HG03135 (cell line): ENCODE results near the gene SIGLEC9.
A peak's percentile ranks its signal among the peaks of the same experiment; 100 is the strongest.

Source experiments
- ATAC-seq: cut with Tn5 transposase; IDR thresholded peaks from one replicate; pipeline ENCODE4 v1.9.1; 2021; ENCODE audit warnings: mild to moderate bottlenecking, moderate library complexity; ENCODE audit not compliant: unreplicated experiment

Gene SIGLEC9

DNA sequence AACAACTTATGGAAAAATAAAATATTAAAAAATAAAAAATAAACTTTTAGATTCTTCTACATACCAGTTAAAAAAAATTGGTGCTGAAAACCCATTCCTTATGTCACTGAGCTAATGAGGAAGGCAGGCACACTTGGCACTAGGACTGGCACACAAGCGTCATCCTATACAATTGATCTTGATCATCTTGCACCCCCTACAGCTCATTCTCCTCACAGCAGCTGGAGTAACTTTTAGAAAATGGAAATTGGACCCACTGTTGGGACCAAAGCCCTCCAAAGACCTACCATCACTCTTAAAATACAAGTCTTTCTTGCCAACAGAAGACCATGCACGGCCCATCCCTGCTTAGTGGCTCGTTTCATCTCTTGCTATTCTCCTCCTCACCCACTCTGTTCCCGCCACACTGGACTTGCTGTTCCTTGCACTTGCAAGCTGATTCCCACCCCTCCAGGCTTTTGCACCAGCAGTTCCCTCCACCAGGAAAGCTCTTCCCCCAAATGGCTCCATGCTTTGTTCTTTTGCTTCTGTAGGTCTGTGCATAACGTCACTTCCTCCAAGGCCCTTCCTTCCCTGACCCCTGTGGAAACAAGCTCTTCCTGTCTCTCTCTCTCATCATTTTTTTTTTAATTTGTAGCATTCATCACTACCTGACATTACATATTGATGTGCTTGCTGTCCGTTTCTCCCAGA is 28.1 kb upstream of the SIGLEC9 start:
- no peak for ATAC-seq

DNA sequence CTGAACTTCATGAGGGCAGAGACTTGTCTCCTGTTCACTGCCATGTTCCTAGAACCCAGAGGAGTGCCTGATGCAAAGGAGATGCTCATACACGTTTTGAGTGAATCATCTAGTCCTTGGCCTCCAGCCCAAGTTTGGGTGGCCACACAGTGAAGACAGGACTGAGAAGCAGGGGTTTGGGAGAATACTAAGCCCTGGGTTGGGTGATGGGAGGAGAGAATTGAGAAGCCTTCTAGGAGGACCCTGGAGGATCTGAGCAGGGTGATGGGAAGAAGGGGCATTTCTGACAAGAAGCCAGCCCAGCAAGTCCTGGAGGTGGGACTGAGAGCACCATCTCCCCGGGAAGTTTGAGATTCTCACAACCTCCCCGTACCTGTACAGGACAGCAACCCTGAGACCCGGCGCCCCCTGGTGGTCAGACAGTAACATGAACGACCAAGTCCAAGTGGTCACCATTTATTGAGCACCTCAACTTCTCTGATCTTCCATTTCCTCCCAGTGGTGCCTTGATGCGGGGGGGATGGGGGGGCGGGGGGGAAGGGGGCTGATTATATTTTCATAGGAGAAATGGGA is 27.5 kb upstream of the SIGLEC9 start:
- no peak for ATAC-seq

DNA sequence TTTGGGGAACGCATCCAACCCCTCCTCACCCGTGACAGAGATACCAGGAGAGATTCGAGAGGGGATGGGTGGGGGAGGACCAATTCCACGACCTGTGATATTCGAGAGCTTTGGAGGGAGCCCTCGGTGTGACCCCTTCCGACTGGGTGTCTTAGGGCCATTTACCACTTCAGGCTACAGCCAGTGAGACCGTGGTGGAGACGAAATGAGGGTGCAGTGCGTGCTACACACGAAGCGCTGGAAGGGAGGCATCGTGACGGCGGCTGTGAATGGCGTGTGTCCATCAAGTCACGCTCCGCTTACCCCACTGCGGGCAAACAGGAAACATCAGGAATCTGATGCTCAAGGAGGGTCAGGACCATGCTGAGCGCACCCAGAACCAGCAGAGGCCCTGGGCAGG is 26.9 kb upstream of the SIGLEC9 start:
- ATAC-seq, result no peak

DNA sequence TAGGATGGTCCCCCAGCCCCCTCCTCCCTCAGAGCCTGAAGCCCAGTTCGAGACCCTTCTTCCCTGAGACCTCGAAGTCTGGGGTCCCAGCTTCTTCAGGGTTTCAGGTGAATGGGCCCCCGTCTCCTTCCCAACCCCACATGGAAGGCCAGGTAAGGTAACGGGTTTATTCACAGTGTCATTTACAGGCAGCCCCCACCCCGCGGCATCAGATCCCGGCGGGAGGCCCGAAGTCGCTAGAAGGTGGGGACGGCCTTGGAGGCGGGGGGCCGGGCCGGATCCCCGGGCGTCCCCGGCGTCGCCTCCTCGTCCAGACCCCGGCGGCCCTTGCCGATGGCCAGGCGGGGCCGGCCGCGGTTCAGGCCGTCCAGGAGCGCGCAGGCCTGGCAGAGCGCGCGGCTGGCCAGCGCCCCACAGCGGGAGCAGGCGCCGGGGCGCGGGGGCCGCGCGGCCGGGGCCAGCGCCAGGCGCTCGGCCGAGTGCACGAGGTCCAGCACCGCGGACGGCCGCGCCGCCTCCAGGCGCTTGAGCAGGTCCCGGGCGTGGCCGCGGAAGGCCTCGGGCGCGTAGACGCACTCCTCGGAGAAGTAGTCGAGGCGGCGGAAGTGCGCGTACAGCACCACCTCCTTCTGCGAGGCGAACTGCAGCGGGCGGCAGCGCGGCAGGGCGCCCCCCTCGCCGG is 26.2 kb upstream of the SIGLEC9 start:
- ATAC-seq, result no peak

DNA sequence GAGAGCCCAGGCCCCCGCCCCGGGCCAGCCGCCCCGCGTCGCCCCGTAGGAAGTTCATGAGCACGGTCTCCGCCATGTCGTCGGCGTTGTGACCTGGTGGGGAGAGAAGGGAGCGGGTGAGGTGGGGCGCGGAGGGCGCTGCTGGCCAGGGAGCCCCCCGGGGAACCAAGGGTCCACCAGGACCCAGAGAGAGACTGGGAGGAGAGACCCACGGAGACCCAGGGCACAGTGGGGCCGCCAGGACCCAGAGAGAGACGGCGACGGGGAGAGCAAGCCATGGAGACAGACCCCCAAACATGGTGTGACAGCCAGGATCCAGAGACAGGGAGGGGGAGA is 25.7 kb upstream of the SIGLEC9 start:
- ATAC-seq, result no peak

GRCh38 chr19:51100601-51101000 is 24.1 kb upstream of the SIGLEC9 start:
- ATAC-seq, result no peak

DNA sequence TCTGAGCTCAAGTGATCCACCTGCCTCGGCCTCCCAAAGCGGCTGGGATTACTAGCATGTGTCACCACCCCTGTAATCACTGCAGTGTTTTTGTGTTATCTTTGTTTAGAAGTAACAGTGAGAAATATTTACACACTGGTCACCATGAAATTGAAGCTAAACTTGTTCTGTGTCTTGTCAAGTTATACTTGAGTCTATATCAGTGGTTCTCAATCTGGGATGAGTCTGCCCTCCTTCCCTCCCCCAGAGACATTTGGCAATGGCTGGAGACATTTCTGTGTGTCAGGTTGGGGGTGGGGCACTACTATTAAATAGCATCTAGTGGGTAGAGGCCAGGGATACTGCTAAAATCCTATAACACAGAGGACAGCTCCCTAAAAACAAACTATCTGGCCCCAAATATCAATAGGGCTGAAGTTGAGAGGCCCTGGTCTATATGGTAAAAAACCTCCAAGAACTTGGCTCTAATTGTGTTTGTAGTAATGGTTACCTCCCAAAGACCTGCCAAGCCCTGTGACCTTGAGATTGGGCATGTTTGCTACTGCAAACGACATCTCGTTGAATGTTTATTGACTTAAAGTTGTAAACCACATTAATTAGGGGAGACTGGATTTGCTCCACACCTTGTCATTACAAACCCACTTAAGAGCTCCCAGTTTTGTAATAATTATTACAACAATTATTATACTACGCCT is 23.4 kb upstream of the SIGLEC9 start:
- ATAC-seq, result no peak

GRCh38 chr19:51102991-51103390 is 21.7 kb upstream of the SIGLEC9 start:
- no peak for ATAC-seq

- no peak for ATAC-seq
These were observed 20.8 kb upstream of the SIGLEC9 start for GRCh38 chr19:51103926-51104341.

DNA sequence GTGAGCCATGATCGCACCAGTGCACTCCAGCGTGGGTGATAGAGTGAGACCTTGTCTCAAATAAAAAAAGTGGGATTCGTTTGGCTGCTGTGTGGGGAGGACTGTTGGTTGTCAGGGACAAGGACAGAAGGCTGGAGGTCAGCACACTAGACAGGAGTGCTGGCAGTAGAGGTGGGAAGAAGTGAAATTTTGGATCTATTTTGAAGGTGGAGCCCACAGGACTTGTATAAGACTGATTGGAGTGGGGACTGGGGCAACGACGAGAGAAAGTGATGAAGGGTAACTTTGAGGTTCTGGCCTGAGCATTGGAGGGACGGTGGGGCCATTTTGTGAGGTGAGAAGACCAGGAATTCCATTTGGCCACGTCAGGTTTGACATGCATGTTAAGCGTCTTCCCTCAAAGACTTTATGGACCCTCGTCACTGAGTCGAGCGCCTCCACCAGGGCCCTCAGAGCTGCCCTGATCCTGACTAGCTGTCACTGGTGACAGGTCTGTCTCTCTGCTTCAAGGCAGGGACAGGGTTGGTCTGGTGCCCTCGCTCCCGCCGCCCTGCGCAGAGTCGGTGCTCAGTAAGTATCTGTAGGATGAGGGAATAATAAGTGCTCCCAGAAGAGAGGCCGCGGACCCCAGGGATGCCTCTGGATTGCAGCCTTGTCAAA is 17.2 kb upstream of the SIGLEC9 start:
- peak; percentile 13 for ATAC-seq

- peak; percentile 94 for ATAC-seq
These were observed 16.5 kb upstream of the SIGLEC9 start, which contains the start of gene CTU1 for GRCh38 chr19:51108066-51108804. Gene CTU1 (minus strand): TSS chr19:51108409. CDS start chr19:51104569, 3,840 bp downstream.

- ATAC-seq, result peak; percentile 22
These were observed 15.9 kb upstream of the SIGLEC9 start for GRCh38 chr19:51108805-51109146.

- no peak for ATAC-seq
These were observed 14.1 kb upstream of the SIGLEC9 start for GRCh38 chr19:51110666-51110971.

DNA sequence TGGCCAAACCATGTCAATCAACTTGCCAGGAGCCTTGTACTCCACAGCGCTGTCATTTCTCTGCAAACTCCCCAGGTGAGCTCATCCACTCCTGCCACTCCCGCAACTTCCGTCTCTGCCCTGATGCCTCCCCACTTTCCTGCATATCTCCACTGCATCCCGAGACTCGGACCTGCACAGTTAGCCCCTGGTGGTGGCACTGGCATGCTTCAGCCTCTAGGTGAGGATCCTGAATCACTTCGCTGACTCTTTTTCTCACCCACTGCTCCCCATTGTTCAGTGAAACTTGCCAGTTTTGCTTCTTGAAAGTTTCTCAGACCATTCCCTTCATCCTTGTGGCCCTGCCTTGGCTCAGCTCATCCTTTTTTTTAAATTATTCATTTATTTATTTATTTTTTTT is 13.1 kb upstream of the SIGLEC9 start:
- ATAC-seq, result no peak

GRCh38 chr19:51114087-51114729 is 10.5 kb upstream of the SIGLEC9 start:
- no peak for ATAC-seq

- ATAC-seq, result no peak
These were observed 7.9 kb upstream of the SIGLEC9 start for GRCh38 chr19:51116736-51117286.

GRCh38 chr19:51119101-51119500 is 5.6 kb upstream of the SIGLEC9 start:
- no peak for ATAC-seq

- no peak for ATAC-seq
These were observed 5.1 kb upstream of the SIGLEC9 start for GRCh38 chr19:51119611-51120010.

- ATAC-seq, result no peak
These were observed 4.5 kb upstream of the SIGLEC9 start for GRCh38 chr19:51120160-51120559.

DNA sequence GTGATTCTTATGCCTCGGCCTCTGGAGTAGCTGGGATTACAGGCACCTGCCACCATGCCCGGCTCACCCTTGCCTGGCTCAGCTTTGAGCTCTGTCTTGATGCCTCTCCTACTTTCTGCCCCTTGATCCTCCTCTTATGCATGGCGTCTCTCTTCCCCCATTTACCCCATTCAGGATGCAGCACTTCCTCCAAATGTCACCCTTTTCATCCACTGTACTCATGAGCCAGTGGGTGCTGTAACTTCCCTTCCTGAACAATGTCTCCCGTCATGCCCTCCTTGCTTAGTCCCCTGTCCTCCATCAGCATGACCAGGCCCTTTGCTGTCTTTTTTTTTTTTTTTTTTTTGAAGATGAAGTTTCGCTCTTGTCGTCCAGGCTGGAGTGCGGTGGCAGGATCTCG is 3.4 kb upstream of the SIGLEC9 start:
- ATAC-seq, result no peak
